Adrenal gland (tissue), 12 donors: Measurements from ENCODE around the gene PI4K2A. TPM values are rescaled to one million over a fixed set of nuclear protein-coding genes. Genes with fewer than 3 reads are reported as not detected.

Source experiments
- DNase-seq, 7 donors: peaks; one replicate each; pipeline ENCODE4 v3.0.0-alpha.2; 2019 to 2020
- H3K27ac ChIP-seq, 5 donors: fragments of 200-600 bp; sonication (generic) in 4 of 5; 1 replicate in 3 of 5; 2 replicates in 2 of 5; pipeline versions ENCODE4 v1.5.1 to v1.8.0; 2016 to 2020; ENCODE audit warnings: mild to moderate bottlenecking in 1 of 5
- H3K27me3 ChIP-seq: fragments of 200-600 bp; 2 replicates; pipeline ENCODE4 v1.8.0; 2021
- H3K36me3 ChIP-seq, 2 donors: fragments of 200-600 bp; replicated peaks in 1 of 2; 1 replicate in 1 of 2; 2 replicates in 1 of 2; pipeline versions ENCODE4 v1.5.1 to v1.8.0; 2018 to 2022
- H3K4me1 ChIP-seq, 2 donors: fragments of 200-600 bp; replicated peaks in 1 of 2; 1 replicate in 1 of 2; 2 replicates in 1 of 2; pipeline versions ENCODE4 v1.5.1 to v1.8.0; 2018 to 2021
- H3K4me3 ChIP-seq, 4 donors: fragments of 200-600 bp; sonication (generic) in 3 of 4; one replicate each; pipeline ENCODE4 v1.5.1; 2016 to 2018
- H3K9me3 ChIP-seq, 3 donors: fragments of 200-600 bp; sonication (generic) in 1 of 3; replicated peaks in 1 of 3; 1 replicate in 2 of 3; 2 replicates in 1 of 3; pipeline versions ENCODE4 v1.5.1 to v1.8.0; 2016 to 2021
- POLR2A ChIP-seq, 2 donors: fragments of 450-650 bp; IDR thresholded peaks; one replicate each; pipeline ENCODE4 v1.6.1; 2017; ENCODE audit warnings: antibody characterized with exemption in 2 of 2, mild to moderate bottlenecking in 2 of 2, moderate library complexity in 1 of 2
- WGBS, 4 donors: extraction: QIAGEN DNeasy Blood & Tissue Kit in 2 of 4; methylation state at CpG; one replicate each; pipeline versions ENCODE4 v1.1.5 to v1.1.7; 2013 to 2017; 5-methylcytosine and 5-hydroxymethylcytosine counted together
- intact Hi-C, 2 donors: fragments of 100-400 bp; cut with DNase I; formaldehyde crosslinking; loops; one replicate each; pipeline versions ENCODE4 v1.14.1 to v1.15.0; 2022 to 2023
- polyA plus RNA-seq, 3 donors: library from polyadenylated mRNA; stranded (reverse); fragments of 200-250 nt in 2 of 3; fragments of 350-450 nt in 1 of 3; fragmentation: Illumina TruSeq in 1 of 3; extraction: RNeasy Lipid Tissue Mini Kit (QIAGEN cat#74804) in 1 of 3; gene quantifications; one replicate each; pipeline ENCODE4 v1.2.3, GENCODE V29; 2013 to 2014
- total RNA-seq, 9 donors: library from RNA; depleted of rRNA in 4 of 9; stranded (reverse); fragments of >200 nt in 4 of 9; fragments of 120-200 nt in 1 of 9; fragmentation: NEBNext Ultra II Directional in 1 of 9; extraction: Animal tissue kit (Norgen Biotek cat#: 25700) in 1 of 9; gene quantifications; one replicate each; pipeline versions ENCODE4 v1.1.0 to v1.2.4, GENCODE V29; 2013 to 2023
- TF ChIP-seq, protein P1 (sequence below), 6 experiments: fragments of 450-650 bp in 4 of 6; fragments of 200-600 bp in 2 of 6; sonication (generic) in 1 of 6; IDR thresholded peaks; 1 replicate in 5 of 6; 2 replicates in 1 of 6; pipeline versions ENCODE4 v1.5.1 to v1.8.0; 2016 to 2021; ENCODE audit warnings: antibody characterized with exemption in 6 of 6, mild to moderate bottlenecking in 2 of 6, moderate library complexity in 1 of 6
- donor health status: healthy with polysubstance abuse.
- donor health status: Bipolar disorder and iron deficiency.
- donor health status: DM: yes; HTN: yes; CAD: no.
- donor health status: DM: no; HTN: no; CAD: no.
- donor health status: DM: no; HTN: no; CAD: no.
- donor health status: DM: yes; HTN: yes; CAD: no.

PI4K2A gene
- total and polyA plus RNA-seq, 12 donors, result 17.8 to 70.8 (median 40.9) TPM

DNA sequence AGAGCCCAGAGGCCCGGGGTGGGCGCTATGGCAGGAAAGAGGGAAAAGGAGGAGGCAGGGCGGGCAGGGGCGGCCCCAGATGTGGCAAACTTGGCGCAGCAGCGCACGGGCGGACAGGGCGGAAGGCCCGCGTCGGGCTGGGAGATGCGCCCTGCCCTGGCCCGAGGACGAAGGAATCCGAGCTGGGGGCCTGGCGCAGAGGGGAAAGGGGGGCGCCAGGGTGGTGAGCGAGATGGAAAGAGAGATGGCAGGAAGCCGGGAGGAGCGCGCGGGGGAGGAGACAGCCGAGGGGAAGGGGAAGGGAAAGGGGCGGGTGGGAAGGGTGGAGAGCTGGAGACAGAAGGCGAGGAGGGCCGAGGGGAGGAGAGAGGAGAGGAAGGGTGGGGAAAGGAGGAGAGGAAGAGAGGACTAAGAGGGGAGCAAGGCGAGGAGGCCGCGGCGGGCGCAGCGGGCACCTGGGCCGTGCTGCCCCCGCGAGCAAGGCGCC lies 72.9 kb downstream of the PI4K2A start, which contains the start of gene MARVELD1:
TSS of gene MARVELD1 (plus strand) at position 392 of the 487 bp plus-strand sequence. CDS start 147 bp downstream, outside the sequence.
- WGBS, 4 donors, result 9 to 11% (median 10%) methylated on average over 25 to 36 of the region's 37 CpGs
- intact Hi-C loops, result no loop called here
- H3K4me1 ChIP-seq, result peaks cover 0 to 19% of the 10 kb centered on the region in 2 donors
- no peaks in the 10 kb centered on the region for H3K27me3 ChIP-seq
- no peaks in the 10 kb centered on the region for H3K9me3 ChIP-seq
- peaks cover 0 to 9% of the 10 kb centered on the region in 2 donors for H3K36me3 ChIP-seq
- H3K27ac ChIP-seq, result peak within 1 kb of the TSS; percentile 20 to 89 (median 72)
- H3K4me3 ChIP-seq, result peak within 1 kb of the TSS; percentile 9 to 52 (median 36)
- DNase-seq, result peak in 6 of 7 donors; percentile 41 to 70 (median 49)
- TF ChIP-seq POLR2A (IDR thresholded peaks at IDR 0.05), result no peak
- TF ChIP-seq, protein P1, sequence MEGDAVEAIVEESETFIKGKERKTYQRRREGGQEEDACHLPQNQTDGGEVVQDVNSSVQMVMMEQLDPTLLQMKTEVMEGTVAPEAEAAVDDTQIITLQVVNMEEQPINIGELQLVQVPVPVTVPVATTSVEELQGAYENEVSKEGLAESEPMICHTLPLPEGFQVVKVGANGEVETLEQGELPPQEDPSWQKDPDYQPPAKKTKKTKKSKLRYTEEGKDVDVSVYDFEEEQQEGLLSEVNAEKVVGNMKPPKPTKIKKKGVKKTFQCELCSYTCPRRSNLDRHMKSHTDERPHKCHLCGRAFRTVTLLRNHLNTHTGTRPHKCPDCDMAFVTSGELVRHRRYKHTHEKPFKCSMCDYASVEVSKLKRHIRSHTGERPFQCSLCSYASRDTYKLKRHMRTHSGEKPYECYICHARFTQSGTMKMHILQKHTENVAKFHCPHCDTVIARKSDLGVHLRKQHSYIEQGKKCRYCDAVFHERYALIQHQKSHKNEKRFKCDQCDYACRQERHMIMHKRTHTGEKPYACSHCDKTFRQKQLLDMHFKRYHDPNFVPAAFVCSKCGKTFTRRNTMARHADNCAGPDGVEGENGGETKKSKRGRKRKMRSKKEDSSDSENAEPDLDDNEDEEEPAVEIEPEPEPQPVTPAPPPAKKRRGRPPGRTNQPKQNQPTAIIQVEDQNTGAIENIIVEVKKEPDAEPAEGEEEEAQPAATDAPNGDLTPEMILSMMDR (IDR thresholded peaks at IDR 0.05), result no peak

DNA sequence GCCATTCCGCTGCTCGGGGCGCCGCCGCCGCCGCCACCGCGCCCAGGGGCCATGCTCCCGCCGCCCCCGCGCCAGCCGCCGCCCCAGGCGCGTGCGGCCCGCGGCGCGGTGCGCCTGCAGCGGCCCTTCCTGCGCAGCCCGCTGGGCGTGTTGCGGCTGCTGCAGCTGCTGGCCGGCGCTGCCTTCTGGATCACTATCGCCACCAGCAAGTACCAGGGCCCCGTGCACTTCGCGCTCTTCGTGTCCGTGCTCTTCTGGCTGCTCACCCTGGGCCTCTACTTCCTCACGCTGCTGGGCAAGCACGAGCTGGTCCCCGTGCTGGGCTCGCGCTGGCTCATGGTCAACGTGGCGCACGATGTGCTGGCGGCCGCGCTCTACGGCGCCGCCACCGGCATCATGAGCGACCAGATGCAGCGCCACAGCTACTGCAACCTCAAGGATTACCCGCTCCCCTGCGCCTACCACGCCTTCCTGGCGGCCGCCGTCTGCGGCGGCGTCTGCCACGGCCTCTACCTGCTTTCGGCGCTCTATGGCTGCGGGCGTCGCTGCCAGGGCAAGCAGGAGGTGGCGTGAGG lies 73.4 kb downstream of the PI4K2A start:
- intact Hi-C loops, result no loop called here
- peak in 1 of 2 donors; percentile 50 for TF ChIP-seq POLR2A (IDR thresholded peaks at IDR 0.05)
- TF ChIP-seq, protein P1 (IDR thresholded peaks at IDR 0.05), result peak in 4 of 6 experiments; percentile 8 to 33 (median 23)
- Histone ChIP-seq H3K4me1 (peaks cover 0 to 24% of the 10 kb centered on the region in 2 donors), H3K27ac (peak overlapping the region; percentile 20 to 89 (median 72)), H3K4me3 (peak overlapping the region in 3 of 4 donors; percentile 9 to 52 (median 42)), H3K36me3 (peaks cover 0 to 9% of the 10 kb centered on the region in 2 donors), H3K9me3 (no peaks in the 10 kb centered on the region), H3K27me3 (no peaks in the 10 kb centered on the region)
- WGBS, 4 donors, result 0 to 1% (median 0%) methylated on average over 12 to 61 of the region's 69 CpGs
- DNase-seq, result peak; percentile 75 to 86 (median 79)

DNA sequence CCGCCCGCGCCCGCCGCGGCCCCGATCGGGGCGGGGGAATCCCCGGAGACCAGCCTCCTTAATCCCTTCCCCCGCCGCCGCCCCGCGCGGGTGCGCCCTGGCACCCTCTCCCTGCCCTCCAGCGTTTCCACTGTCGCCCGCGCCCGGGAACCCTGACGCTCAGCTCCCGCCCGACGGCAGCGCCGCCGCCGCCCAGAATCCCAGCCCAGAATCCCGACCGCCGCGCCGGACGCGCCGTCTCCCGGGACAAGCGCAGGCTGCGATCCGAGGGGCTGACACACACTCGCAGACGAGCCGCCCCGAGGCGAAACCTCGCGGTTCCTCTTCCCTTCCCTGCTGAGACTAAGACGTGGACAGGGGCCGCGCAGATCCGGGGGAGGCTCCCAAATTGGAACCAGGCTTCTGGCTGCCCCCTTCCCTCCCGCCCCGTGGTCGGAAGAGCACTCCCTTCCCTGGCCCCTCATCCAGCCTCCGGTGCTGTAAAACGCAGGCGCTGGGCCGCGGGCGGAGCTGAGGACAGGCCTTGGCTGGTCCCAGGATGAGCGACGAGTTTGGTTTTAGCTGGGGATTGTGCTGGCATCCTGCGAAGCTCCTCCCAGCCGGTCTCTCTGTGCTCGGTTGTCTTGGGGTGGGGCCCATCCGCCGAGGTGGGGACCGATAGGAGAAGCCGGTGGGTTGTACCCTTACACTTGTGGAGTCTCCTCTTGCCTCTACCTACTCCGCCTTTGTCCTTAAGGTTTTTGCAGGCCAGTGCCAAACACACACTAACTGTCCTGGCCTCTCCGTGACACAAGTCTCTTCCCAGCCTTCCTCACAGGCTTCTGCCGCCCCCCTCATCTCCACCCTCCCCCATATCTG lies 74.2 kb downstream of the PI4K2A start:
- WGBS, 4 donors, result 7 to 22% (median 14%) methylated on average over 11 to 74 of the region's 74 CpGs
- H3K27ac ChIP-seq, result peak overlapping the region; percentile 20 to 89 (median 72)
- peak overlapping the region; percentile 9 to 52 (median 36) for H3K4me3 ChIP-seq
- TF ChIP-seq, protein P1 (IDR thresholded peaks at IDR 0.05), result no peak
- peak in 1 of 2 donors; percentile 4 for TF ChIP-seq POLR2A (IDR thresholded peaks at IDR 0.05)
- intact Hi-C loops, result no loop called here
- peaks cover 0 to 9% of the 10 kb centered on the region in 2 donors for H3K36me3 ChIP-seq
- H3K4me1 ChIP-seq, result peaks cover 0 to 22% of the 10 kb centered on the region in 2 donors
- no peaks in the 10 kb centered on the region for H3K27me3 ChIP-seq
- H3K9me3 ChIP-seq, result no peaks in the 10 kb centered on the region
- peak; percentile 36 to 68 (median 49) for DNase-seq
